WERI-Rb-1 (cell line): Measurements from ENCODE around the gene MAGI2.

Experiments
- DNase-seq: peaks from one replicate; pipeline ENCODE4 v3.0.0-alpha.2; 2020
- H3K27ac ChIP-seq: fragments of 250-450 bp; sonication (Bioruptor Pico); 2 replicates; pipeline ENCODE4 v1.5.1; 2020; ENCODE audit warnings: mild to moderate bottlenecking, moderate library complexity
- H3K27me3 ChIP-seq: fragments of 250-450 bp; sonication (Bioruptor Pico); 2 replicates; pipeline ENCODE4 v1.5.1; 2021; ENCODE audit warnings: mild to moderate bottlenecking, low read depth, moderate library complexity; ENCODE audit not compliant: insufficient read depth, severe bottlenecking
- H3K36me3 ChIP-seq: fragments of 250-450 bp; sonication (Bioruptor Pico); 2 replicates; pipeline ENCODE4 v1.5.1; 2020; ENCODE audit warnings: mild to moderate bottlenecking, moderate library complexity
- H3K4me3 ChIP-seq: 2 replicates; pipeline ENCODE4 v1.5.1; 2011; ENCODE audit warnings: low read depth, mild to moderate bottlenecking, control low read depth, low read length
- H3K9me3 ChIP-seq: fragments of 250-450 bp; sonication (Bioruptor Pico); 2 replicates; pipeline ENCODE4 v1.5.1; 2021; ENCODE audit warnings: mild to moderate bottlenecking, moderate library complexity; ENCODE audit not compliant: severe bottlenecking
- CTCF ChIP-seq: IDR thresholded peaks from 2 replicates; pipeline ENCODE4 v1.5.1; 2011; ENCODE audit warnings: low read depth, mild to moderate bottlenecking, control low read depth, inconsistent platforms, low read length

The MAGI2 gene

DNA sequence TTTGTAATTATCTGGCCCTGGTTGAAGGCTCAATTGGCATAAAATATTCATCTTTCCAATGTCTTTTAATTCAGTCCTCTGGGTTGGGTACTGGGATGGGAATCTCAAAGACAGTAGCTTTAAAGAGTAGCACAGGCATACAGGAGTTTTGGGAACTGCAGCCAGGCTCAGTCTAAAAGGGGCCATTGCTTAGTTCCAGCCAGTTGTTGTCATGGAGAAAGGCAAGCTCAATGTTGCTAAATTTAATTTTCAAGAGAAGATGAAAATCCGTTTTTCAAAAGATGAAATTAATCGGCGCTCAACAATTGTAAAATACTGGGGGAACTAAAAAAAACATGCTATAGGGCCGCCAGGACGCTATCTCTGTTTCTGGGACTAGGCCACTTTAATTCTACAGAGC, 1279.8 kb downstream of the MAGI2 start:
- no peak for DNase-seq
- no peak overlapping the region for H3K27ac ChIP-seq
- no peak overlapping the region for H3K4me3 ChIP-seq
- H3K36me3 ChIP-seq = no peaks in the 10 kb centered on the region
- TF ChIP-seq CTCF = no peak
- H3K27me3 ChIP-seq = no peaks in the 10 kb centered on the region
- no peaks in the 10 kb centered on the region for H3K9me3 ChIP-seq

DNA sequence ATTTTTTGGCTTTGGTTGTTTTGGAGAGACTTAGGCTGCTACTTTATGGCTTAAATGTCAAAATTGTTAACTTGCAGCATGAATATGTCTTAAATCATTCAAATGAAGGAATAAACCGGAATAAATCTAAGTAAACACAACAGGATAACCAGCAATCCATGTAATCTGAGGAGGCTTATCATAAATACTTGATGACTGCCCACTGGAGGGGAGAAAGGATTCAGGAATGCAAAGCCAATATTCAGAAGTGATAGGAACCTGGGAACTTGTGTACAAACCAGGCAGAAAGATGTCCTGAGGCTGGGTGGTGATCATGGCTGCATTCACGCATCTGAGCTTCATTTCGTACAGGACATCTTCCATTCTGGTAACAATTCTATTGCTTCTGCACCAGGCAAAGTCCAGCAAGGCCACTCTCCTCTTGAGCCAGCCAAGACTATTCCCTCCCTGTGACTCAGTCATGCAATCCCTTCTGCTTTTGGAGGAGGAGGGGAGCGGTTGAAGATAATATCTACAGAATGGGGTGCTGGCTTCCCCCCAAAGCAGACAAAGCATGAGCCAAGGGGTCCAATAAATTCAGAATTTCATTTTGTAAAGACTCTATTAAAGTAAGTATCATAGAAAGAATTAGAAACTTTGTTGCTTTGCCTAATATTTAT, 1280.4 kb downstream of the MAGI2 start:
- no peak overlapping the region for H3K27ac ChIP-seq
- DNase-seq = no peak

GRCh38 chr7:78172267-78172757, 1281.2 kb downstream of the MAGI2 start:
- no peaks in the 10 kb centered on the region for H3K9me3 ChIP-seq
- no peak for DNase-seq
- H3K27ac ChIP-seq = no peak overlapping the region
- no peaks in the 10 kb centered on the region for H3K36me3 ChIP-seq
- no peak overlapping the region for H3K4me3 ChIP-seq
- no peaks in the 10 kb centered on the region for H3K27me3 ChIP-seq
- TF ChIP-seq CTCF = no peak

More for the DNA sequence above, 1280.4 kb downstream of the MAGI2 start:
- Histone ChIP-seq H3K9me3 (no peaks in the 10 kb centered on the region), H3K36me3 (no peaks in the 10 kb centered on the region), H3K27me3 (no peaks in the 10 kb centered on the region), H3K4me3 (no peak overlapping the region)
- no peak for TF ChIP-seq CTCF

GRCh38 chr7:78171398-78171797, 1282.1 kb downstream of the MAGI2 start:
- H3K27ac ChIP-seq = no peak overlapping the region

DNA sequence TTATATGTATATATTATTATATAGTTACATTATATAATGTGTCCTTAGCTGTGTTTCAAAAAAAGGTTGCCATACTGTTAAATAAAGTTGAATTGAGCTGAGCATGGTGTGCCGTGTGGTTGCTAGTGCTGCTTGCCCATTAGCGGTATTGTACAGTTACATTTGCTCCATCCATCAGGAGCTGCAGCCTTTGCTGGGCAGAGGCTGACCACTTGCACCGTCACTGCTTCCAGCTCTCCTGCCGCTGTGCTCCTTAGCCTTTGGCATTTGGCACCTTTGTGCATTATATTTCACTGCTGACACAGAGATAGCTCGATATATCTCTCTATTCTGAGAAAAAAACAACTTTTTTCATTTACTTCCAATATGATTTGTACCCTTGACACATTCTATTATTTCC, 1282.7 kb downstream of the MAGI2 start:
- H3K9me3 ChIP-seq = no peaks in the 10 kb centered on the region
- H3K4me3 ChIP-seq = no peak overlapping the region
- H3K36me3 ChIP-seq = no peaks in the 10 kb centered on the region
- DNase-seq = no peak
- H3K27me3 ChIP-seq = no peaks in the 10 kb centered on the region
- no peak overlapping the region for H3K27ac ChIP-seq
- no peak for TF ChIP-seq CTCF

More at GRCh38 chr7:78171398-78171797, 1282.1 kb downstream of the MAGI2 start:
- no peak for TF ChIP-seq CTCF
- DNase-seq = no peak
- Histone ChIP-seq H3K36me3 (no peaks in the 10 kb centered on the region), H3K27me3 (no peaks in the 10 kb centered on the region), H3K9me3 (no peaks in the 10 kb centered on the region), H3K4me3 (no peak overlapping the region)

DNA sequence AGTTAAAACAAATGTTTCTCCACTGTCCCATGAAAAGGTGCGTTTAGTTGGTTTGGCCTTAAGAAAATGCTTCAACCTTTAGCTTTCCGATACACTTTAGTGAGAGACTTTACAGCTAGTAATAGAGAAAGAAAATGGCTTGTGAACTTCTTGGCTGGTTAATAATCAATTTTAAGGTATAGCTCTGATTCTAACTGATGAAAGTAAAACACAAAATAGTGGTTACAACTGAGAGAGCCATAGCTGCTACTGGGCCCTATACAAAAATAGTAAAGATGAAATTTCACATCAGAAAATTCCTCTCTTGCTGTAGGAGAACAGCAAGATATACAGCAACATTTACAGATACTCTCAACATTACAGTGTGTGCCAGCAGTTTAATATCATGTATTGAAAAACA, 1283.5 kb downstream of the MAGI2 start:
- no peaks in the 10 kb centered on the region for H3K9me3 ChIP-seq
- no peak for DNase-seq
- no peak overlapping the region for H3K4me3 ChIP-seq
- TF ChIP-seq CTCF = no peak
- no peak overlapping the region for H3K27ac ChIP-seq
- H3K27me3 ChIP-seq = no peaks in the 10 kb centered on the region
- no peaks in the 10 kb centered on the region for H3K36me3 ChIP-seq
